HG03108 (cell line): ENCODE results near the gene C2CD2.

ENCODE experiments used
- ATAC-seq: cut with Tn5 transposase; IDR thresholded peaks from one replicate; pipeline ENCODE4 v1.9.1; 2021; ENCODE audit warnings: moderate library complexity; ENCODE audit not compliant: unreplicated experiment

The C2CD2 gene

DNA sequence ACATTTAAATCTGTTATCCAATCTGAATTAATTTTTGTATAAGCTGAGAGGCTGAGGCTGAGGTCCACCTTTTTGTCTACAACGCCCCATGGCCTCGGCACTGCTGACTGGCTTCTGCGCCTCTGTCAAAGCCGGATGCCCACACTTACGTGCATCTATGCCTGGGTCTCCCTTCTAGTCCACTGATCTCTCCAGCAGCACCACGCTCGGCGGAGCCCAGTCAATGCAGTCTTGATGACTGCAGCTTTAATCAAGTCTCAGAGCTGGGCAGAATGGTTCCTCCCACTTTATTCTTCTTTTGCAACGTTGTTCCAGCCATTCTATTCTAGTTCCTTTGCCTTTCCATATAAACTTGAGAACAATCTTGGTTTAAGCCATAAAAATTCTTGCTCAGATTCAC is 84.0 kb downstream of the C2CD2 start:
- ATAC-seq = no peak

DNA sequence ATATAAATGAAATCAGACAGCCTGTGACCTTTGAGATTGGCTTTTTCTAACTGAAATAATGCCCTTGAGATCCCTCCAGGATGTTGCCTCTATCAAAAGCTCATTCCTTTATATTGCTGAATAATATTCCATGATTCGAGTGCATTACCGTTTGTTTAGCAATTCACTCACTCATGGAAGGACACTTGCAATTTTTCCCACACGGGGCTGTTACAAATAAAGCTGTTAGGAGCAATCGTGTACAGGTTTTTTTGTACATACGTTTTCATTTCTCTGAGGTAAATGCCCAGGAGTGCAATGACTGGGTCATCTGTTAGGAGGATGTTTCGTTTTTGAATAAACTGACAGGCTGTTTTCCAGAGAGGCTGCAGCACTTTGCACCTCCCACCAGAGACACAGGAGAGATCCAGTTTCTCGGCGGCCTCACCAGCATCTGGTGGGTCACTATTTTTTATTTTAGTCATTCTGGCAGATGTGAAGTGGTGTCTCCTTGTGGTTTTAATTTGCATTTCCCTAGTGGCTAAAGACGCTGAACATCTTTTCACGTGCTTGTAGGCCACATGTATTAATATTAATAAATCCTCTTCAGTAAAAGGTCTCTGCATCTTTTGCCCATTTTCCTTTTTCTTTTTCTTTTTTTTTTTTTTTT is 85.6 kb downstream of the C2CD2 start:
- ATAC-seq = peak; percentile 46

DNA sequence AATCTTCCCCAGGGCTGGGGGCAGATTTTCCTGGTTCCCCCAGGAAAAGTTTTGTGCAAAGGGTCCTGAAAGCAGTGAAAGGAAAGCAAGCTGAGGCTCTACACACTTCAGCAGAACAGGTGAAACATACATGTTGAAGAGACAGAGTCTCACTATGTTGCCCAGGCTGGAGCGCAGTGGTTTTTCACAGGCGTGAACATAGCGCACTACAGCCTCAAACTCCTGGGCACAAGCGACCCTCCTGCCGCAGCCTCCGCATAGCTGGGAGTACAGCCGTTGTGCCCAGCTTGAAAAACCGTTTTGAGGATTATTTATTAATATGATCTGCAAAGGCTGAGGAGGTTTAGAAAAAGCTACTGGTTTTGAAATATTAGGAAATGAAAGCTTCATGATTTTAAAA is 86.5 kb downstream of the C2CD2 start:
- no peak for ATAC-seq

DNA sequence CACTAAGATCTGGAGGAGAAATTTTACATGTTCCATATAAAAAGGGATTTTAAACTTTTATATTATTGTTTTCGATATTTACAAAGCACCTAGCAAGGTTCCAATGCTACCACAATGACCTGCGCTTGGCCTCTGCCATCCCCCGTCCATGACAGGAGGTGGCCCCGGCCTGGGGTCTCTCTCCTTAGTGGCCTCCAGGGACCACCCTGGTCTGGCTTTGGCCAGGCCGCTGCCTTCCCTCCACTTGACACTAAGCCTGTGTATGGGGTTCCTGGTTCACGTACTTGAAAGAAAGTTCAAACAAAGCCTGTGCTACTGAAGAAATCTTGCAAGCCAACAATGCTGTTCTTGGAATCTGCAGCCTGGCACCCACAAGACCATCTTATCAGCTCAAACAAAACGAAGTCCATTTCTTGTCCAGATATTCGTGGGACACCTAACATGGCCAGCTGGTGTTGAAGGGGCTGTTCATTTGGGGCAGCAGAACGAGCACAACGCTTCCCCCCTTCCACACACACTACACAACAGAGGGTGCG is 87.5 kb downstream of the C2CD2 start:
- ATAC-seq = no peak

DNA sequence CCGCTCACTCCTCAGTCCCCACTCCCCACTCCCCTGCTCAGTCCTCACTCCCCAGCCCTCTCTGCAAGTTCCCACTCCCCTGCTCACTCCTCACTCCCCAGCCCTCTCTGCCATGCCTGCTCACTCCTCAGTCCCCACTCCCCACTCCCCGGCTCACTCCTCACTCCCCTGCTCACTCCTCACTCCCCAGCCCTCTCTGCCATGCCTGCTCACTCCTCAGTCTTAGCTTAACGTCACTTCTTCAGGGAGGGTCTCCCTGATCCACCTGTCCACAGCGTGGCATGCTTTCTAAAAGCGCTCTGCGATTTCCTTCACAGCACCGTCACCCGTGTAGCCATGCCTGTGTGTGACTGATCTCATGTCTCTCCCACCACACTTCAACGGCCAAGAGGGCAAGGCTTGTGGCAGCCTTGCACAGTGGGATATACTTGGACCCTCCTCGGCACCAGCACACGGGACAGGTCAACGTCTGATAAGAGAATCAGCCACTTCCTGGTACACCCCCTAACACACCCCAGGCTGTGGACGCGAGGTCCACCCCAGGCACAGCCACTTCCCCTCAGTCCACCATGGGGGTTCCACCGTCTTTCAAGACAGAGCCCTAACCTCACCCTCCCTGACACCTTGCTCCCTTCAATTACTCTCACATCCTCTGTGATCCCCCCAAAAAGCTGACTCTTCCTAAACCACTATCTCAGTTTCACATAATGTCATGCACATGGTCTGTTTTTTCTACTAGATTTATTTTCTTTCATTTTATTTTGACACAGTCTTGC is 88.6 kb downstream of the C2CD2 start:
- peak; percentile 50 for ATAC-seq

DNA sequence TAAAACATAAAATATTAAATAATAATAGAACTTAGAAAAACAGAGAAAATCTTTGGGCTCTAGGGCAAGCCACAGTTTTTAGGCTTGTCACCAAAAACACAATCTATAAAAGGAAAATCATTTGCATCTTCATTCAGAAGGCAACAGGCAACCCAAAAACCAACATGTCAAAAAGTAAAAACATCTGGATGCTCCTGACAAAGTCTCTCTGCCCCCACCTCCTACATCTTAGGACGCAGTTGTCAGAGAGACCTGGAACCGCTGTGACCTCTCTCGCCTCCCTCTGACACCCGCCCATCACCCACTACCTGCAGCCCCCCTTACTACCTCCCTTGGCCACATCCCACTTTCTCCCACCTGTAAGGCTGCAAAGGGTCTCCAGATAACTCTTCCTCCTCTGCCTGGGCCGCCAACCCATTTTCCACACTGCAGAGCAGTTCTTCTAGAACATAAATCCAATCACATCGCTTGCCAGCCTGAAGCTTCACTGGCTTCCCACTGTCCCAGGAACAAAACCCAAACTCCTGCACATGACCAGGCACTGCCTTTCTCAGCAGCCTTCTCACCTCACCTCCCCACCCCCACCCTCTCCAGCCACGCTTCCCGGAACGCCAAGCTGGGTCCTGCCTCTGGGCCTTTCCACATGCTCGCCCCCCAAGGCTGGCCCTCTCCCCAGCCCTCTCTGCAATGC is 89.4 kb downstream of the C2CD2 start:
- ATAC-seq = no peak

DNA sequence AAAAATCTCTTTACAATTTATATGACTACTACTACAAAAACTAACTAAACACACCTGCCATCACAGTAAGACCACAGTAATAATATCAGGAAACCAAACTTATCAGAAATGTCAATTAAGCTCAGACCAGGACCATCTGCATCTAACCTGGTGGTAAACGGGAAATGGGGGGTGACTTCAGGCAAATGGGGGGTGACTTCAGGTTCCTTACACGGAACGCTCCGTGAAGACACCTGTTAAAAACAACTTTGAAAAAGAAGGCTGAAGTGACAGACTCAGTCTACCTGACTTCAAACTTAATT is 90.4 kb downstream of the C2CD2 start:
- ATAC-seq = no peak

DNA sequence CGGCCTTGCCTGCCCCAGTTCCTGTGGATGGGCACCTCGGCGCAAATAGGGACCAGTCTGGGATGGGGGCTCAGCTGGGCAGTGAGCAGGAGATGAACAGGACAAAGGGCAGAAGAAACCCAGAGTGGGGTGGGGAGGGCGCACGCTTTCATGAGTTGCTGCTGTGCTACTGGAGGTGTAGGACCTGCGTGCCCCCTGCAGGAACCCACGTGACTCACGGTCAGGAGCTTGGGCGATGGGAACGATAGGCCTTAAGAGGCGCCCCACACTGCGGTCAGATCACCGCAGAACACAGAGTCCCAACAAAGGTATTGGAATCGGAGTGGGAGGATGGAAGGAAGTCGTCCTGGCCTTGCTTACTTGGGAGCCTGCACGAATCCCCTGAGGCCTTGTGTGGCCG is 91.8 kb downstream of the C2CD2 start:
- no peak for ATAC-seq

DNA sequence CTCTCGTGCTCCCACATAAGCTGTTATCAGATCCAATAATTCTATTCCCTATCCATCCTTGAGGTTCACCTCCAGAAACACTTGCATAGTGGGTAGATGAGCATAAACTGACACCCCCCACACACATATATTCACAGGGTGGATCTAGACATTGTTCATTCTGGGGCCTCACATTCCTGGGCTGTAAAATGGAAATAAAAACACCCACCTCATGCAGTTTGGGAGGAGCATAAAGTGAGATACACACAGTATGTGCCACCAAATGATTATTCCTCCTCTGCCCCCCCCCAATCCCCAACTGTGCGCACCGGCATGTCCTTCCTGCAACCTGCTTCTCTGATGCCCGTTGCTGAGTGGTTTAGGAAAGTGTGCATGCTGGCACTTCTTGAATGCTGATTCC is 92.6 kb downstream of the C2CD2 start:
- no peak for ATAC-seq

DNA sequence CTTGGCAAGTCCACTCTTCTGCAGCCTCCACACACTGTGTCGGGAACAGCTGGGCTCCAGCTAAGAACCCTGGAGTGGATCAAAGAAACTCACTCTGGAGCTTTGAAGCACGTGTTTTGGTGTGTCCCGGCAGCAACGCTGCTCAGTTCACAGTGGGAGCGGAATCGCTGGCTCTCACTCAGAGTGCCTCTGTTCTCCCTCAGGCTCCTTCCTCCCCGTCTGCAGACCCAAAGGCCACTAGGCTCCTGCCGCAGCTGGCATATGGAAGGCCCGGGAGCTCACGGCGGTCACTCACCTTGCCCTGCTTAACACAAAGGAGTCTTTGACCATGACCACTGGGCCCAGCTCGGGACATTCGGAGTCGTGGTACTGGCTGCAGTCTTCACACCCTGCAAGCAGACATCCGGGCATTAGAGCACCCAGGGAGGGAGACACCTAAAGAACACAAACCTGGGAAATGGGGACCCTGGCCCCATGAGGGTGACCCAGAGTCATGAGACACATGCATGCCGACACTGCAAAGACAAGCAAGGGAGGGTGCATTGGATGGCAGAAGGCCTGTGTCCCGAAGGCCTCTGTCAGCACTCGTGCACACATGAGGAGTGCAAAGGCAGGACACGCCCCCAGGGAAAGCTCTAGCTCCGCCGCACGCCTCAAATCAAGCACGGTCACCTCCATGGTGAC is 94.4 kb downstream of the C2CD2 start:
- ATAC-seq = no peak

DNA sequence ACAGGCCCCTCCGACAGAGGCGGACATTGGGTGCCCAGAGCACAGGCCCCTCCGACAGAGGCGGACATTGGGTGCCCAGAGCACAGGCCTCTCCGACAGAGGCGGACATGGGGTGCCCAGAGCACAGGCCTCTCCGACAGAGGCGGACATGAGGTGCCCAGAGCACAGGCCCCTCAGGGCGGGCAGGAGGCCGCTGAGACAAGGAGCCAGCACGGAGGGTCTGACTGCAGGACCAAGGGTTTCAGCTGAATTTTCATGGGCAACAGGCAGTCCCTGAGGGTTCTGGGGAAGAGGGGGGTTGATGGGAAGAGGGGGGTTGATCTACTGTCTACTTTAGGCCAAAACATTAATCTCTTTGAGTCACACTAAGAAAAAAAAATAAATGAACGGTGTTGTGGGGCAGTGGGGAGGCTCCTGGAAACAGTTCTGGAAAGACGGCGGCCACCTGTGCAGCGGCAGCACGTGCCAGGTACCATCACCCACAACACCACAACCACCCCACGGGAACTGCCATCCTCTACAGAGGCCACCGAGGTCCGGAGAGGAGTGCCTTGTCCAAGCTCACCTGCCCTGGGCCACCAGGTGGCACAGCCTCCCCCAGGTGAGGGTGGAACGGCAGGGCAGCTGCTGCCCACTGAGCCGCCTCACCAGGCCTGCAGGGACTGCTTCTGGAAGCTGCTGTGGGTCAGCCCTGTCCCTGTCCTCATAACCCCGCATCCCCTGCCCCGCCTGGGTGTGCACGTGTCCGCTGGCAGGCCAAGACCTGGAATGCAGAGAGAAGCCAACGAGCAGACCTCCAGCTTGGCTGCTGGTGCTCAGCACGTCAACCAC is 95.1 kb downstream of the C2CD2 start:
- no peak for ATAC-seq

DNA sequence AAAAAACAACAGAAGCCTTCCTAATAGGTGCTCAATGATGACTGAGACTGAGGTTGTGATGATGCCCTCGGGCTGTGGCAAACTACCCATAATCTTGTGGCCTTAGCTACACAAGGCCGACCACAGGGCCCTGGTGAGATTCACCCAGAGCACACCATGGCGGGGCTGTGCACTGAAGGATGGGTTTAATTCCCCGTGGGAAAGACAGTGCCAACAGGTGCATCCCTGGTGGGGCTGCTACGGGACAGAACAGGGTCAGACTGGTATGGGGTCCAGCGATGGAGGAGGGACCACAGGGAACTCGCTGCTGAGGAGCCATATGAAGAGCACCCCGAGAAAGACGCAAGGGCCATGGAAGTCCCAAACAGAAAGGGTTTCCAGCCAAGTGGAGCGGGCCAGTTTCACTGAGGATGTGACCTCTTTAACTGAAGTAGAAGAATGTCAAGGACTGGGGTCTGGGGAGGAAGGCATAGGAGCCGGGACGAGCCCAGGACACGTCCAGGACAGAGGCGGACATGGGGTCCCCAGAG is 96.0 kb downstream of the C2CD2 start:
- no peak for ATAC-seq

DNA sequence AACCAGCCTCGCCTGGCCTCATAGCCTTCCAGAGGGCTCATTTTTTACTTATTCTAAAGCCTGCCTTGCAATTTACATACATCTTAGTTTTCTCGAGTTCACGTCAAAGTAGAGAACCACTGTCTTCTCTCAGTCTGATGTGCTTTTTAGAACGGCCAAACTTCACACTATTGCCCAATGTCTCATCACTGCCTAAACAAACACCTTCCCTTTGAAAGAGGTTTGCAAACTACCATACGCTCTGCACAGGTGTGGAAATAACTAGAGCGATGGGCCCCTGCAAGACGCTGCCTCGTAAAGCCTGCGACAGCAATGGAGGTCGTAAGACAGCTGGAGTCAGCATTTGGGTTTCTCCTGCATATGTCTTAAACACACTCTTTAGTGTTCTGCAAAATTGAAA is 97.2 kb downstream of the C2CD2 start:
- ATAC-seq = no peak

DNA sequence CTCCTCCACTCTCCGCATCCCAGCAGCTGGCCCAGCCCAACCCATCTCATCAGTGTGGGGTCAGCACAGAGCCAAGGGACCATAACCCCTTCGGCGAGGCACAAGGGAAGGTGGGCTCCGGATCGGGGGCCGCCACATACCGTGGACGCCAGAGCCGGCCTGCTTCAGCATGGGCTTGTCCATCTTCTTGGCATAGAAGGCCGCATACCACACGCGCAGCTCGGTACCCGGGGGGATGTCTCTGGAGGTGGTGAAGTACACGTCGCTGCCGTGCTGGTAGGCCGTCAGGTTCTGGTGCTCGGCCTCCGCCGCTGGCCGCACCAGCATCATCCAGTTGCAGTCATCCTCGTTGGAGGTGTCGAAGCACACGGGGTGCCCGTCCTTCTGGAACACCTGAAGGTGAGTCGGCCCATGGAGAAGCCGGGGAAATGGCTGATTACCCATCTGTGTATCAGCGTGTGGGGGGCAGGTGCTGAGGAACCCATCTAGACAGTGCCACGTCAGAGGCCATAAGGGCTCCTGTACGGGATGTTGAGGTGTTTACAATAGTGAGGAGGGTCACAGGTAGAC is 99.3 kb downstream of the C2CD2 start:
- no peak for ATAC-seq

DNA sequence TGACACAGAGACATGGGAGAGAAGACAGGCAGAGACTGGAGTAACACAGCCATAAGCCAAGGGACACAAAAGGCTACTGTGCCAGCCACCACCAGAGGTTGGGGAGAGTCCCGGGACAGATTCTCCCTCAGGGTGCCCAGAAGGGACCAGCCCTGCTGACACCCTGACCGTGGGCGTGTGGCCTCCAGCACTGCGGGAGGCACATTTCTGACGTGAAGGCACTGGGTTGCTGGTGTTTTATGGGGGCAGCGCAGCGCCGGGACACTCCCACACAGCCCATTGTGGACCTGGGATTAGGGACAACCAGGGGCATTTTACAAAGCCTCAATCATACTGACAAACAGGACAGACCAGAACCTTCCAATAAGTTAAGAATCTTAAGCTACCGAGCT is 100.9 kb downstream of the C2CD2 start:
- ATAC-seq = no peak

DNA sequence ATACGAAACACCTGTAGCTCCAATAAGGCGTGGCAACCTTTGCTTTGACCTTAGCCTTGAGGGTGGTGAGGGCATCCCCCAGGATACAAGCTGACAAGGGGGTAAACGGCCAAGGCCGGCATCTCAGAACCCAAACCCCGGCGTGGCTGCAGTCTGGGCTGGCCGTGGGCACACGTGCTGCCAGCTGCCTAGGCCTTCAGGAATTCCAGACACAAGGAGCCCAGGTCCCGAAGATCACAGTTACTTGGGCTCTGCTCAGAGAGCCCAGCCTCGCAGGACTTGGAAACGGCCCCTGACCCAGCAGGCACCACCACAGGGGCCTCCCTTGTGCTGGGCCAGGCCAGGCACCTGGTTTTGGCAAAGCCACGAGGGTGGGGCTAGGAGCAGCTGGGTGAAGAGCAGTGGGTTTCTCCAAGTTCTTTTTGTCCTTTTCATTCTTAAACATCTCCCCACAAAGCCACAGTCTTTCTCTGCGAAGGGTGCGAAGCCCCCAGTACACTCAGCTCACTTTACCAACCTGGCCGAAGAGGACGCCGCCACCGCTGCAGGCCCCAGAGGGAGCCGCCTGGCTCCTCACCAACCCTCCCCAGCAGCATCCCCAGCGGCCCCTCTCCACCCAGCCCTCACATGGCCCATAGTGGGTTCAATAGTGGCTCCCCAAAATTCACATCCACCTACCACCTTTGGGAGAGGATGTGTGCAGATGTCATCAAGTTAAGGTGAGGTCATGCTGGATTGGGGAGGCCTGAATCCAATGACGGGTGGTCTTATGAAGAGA is 101.5 kb downstream of the C2CD2 start:
- no peak for ATAC-seq

DNA sequence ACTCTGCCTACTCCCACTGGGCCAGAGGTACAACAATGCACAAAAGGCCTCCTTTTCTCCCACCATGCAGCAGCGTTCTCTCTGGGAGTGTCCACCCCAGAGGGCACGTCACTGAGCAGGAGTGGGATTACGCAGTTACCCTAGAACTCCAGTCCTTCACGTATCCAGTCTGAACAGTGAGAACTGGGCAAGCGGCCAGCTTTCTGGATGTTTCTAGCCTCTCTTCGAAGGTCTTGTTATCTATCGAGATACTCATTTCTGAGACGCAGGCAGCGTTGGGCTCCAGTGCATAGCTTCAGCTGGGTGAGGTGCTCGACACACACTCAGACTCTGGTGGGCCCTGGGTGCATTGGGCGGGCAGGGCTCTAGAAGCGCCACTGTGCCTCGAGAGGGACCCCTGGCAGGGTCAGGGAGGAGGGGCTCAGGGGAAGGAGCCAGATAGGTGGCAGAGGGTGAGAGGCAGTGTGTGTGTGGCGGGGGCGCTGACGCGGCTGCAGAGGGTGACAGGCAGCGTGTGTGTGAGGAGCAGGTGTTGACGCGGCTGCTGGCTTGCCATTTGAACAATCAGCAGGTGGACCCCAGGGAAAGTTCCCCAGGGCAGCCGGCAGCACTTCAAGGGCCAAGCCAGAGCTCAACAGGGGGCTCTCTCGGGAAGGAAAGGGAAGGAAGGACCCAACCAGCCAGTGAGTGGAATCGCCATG is 102.6 kb downstream of the C2CD2 start:
- ATAC-seq = no peak

DNA sequence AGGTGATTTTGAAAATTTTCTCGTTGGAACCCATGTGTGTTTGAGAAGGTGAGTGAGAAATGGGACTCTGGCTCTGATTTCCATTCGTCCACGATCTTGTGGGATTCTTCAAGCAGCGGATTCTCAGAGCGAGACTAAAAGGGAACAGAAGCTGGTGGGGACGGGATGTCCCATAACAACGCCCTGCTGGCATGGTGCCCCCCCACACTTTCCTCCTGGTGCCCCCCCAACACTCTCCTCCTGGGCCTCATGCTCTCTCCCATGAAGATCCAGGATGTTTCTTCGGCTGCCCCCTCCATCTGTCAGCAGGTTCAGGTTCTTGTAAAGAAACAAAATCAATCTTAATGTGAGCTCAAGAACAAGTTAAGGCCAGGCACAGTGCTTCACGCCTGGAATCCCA is 103.7 kb downstream of the C2CD2 start:
- ATAC-seq = no peak
